HUES6 (cell line): ENCODE data around the gene GMEB2.
A peak's percentile ranks its signal among the peaks of the same experiment; 100 is the strongest.
"Not testable (repeated sequence)": the region's sequence is repeated elsewhere in the genome, so short reads cannot be mapped to it uniquely, and the experiment has no call there.

Experiments
- H3K27ac ChIP-seq: 2 replicates; pipeline ENCODE4 v1.7.0; 2013; ENCODE audit warnings: low read depth, mild to moderate bottlenecking, low read length, inconsistent platforms
- H3K27me3 ChIP-seq: 2 replicates; pipeline ENCODE4 v1.6.1; 2013; ENCODE audit warnings: low read length; ENCODE audit not compliant: control insufficient read depth, insufficient read depth
- H3K36me3 ChIP-seq: 2 replicates; pipeline ENCODE4 v1.6.1; 2013; ENCODE audit warnings: low read length; ENCODE audit not compliant: control insufficient read depth, insufficient read depth
- H3K4me1 ChIP-seq: 2 replicates; pipeline ENCODE4 v1.6.1; 2013; ENCODE audit warnings: low read length; ENCODE audit not compliant: control insufficient read depth, insufficient read depth
- H3K4me3 ChIP-seq: 2 replicates; pipeline ENCODE4 v1.5.1; 2013; ENCODE audit warnings: low read depth, low read length
- H3K9ac ChIP-seq: one replicate; pipeline ENCODE4 v1.6.1; 2013; ENCODE audit warnings: mild to moderate bottlenecking, low read length
- H3K9me3 ChIP-seq: 2 replicates; pipeline ENCODE4 v1.6.1; 2013; ENCODE audit warnings: low read depth, low read length; ENCODE audit not compliant: control insufficient read depth, insufficient read depth

Gene GMEB2

DNA sequence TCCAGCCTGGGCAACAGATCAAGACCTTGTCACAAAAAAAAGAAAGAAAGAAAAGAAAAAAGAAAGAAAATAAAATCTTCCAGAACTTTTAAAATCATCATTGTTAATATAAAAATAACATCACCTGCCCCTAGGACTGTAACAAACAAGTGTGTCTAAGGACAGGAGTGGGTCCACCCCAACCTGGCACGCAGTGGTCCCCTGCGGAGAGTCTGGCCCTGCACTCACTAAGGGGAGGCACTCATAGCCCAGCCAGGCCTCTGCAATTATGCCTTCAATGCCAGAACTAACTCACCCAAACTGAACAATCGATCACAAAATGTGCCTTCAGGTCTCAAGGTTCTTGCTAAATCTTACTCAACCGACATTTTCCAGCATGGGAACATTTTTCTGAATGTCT is 4.8 kb downstream of the GMEB2 start:
- no peak overlapping the region for H3K4me3 ChIP-seq
- no peak overlapping the region for H3K27ac ChIP-seq
- no peaks in the 10 kb centered on the region for H3K9me3 ChIP-seq
- H3K4me1 ChIP-seq, result no peaks in the 10 kb centered on the region
- H3K27me3 ChIP-seq, result no peaks in the 10 kb centered on the region
- peaks cover 21% of the 10 kb centered on the region for H3K36me3 ChIP-seq
- no peak overlapping the region for H3K9ac ChIP-seq

GRCh38 chr20:63620991-63621390 is 5.9 kb downstream of the GMEB2 start:
- no peak overlapping the region for H3K9ac ChIP-seq
- H3K27ac ChIP-seq, result no peak overlapping the region
- H3K4me3 ChIP-seq, result no peak overlapping the region
- no peaks in the 10 kb centered on the region for H3K27me3 ChIP-seq
- H3K4me1 ChIP-seq, result no peaks in the 10 kb centered on the region
- no peaks in the 10 kb centered on the region for H3K9me3 ChIP-seq
- H3K36me3 ChIP-seq, result peaks cover 31% of the 10 kb centered on the region

DNA sequence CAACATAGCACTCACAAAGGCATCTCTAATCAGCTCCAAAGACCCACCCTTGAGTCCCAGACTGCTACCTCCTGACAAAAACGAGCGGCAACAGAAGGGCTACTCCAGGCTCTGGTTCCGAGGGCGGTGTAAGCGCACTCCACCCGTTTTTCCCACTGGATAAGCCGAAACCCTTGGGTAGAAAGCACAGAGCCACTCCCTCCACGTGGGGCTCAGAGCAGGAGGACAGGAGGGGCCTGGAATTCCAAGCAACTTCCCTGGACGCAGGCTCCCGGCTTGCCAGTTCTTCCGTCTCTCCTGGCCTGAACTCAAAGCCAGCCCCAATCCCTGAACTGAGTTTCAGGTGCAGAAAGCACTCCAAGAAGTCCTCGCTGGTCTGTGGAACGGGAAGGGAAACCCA is 7.4 kb downstream of the GMEB2 start:
- Histone ChIP-seq H3K4me3 (no peak overlapping the region), H3K36me3 (peaks cover 34% of the 10 kb centered on the region), H3K27me3 (no peaks in the 10 kb centered on the region), H3K4me1 (no peaks in the 10 kb centered on the region), H3K27ac (no peak overlapping the region), H3K9me3 (0 out of 2 replicates have a peak, but pooled peaks cover 7% of the 10 kb centered on the region), H3K9ac (peak overlapping the region; percentile 37)

DNA sequence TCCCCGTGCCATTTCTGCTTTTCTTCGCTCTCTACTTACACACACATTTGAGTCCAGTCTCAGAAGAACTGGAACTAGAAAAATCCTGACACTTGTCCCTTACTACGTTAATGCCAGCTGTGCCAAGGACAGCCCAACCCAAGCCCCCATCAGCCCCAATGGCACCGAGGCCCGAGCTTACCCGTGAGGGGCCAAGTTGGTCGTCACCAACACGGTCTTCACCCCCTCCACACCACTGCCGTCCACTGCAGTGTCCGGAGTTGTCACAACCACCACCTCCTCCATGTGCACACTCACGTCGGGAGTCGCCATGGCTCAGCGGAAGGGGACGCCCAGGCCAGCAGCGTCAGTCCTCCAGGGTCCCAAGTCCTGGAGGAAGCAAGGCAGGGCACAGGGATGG is 7.8 kb downstream of the GMEB2 start:
- Histone ChIP-seq H3K27ac (no peak overlapping the region), H3K36me3 (peaks cover 34% of the 10 kb centered on the region), H3K9me3 (0 out of 2 replicates have a peak, but pooled peaks cover 7% of the 10 kb centered on the region), H3K4me1 (no peaks in the 10 kb centered on the region), H3K9ac (no peak overlapping the region), H3K4me3 (no peak overlapping the region), H3K27me3 (no peaks in the 10 kb centered on the region)

DNA sequence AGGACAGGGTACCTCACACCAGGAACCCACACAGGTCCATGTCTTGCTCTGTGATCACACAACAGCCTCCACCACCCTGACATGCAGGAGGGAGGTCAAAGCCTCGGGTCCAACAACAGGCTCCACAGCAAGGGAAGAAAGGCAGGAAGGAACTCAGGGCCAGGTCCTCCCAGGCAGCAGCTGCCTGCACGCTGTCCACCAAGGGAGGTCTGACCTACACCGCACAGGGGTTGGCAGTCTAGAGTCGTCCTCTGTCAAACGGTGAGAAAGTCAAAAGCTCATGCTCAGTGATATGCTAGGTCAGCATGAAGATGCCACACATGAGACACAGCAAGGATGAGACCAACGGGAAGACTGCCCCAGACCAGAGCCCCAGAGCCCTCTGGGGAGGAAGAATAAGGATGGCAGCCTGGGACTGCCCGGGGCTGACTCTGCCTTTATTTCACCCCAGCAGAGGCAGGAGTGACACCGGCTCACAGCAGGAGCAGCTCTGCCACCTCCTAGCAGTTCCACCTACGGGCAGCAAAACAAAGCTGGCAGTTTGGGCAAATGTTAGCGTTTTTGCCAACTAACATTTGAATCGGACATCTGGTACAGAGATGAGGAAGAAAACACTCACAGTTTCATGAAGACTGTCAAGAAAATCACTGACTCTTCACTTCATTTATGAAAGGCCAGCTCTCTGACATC is 8.5 kb downstream of the GMEB2 start:
- Histone ChIP-seq H3K36me3 (peaks cover 34% of the 10 kb centered on the region), H3K4me1 (no peaks in the 10 kb centered on the region), H3K27me3 (no peaks in the 10 kb centered on the region), H3K9ac (no peak overlapping the region), H3K9me3 (0 out of 2 replicates have a peak, but pooled peaks cover 7% of the 10 kb centered on the region), H3K27ac (no peak overlapping the region), H3K4me3 (no peak overlapping the region)

GRCh38 chr20:63617876-63618265 is 9.0 kb downstream of the GMEB2 start:
- H3K9me3 ChIP-seq, result 0 out of 2 replicates have a peak, but pooled peaks cover 7% of the 10 kb centered on the region
- no peak overlapping the region for H3K9ac ChIP-seq
- peaks cover 34% of the 10 kb centered on the region for H3K36me3 ChIP-seq
- H3K27ac ChIP-seq, result no peak overlapping the region
- H3K27me3 ChIP-seq, result no peaks in the 10 kb centered on the region
- H3K4me1 ChIP-seq, result no peaks in the 10 kb centered on the region
- no peak overlapping the region for H3K4me3 ChIP-seq

GRCh38 chr20:63617092-63617875 is 9.6 kb downstream of the GMEB2 start:
- H3K9ac ChIP-seq, result no peak overlapping the region
- H3K27me3 ChIP-seq, result no peaks in the 10 kb centered on the region
- H3K36me3 ChIP-seq, result peaks cover 34% of the 10 kb centered on the region
- H3K4me3 ChIP-seq, result no peak overlapping the region
- H3K4me1 ChIP-seq, result no peaks in the 10 kb centered on the region
- H3K9me3 ChIP-seq, result 0 out of 2 replicates have a peak, but pooled peaks cover 7% of the 10 kb centered on the region
- H3K27ac ChIP-seq, result no peak overlapping the region

DNA sequence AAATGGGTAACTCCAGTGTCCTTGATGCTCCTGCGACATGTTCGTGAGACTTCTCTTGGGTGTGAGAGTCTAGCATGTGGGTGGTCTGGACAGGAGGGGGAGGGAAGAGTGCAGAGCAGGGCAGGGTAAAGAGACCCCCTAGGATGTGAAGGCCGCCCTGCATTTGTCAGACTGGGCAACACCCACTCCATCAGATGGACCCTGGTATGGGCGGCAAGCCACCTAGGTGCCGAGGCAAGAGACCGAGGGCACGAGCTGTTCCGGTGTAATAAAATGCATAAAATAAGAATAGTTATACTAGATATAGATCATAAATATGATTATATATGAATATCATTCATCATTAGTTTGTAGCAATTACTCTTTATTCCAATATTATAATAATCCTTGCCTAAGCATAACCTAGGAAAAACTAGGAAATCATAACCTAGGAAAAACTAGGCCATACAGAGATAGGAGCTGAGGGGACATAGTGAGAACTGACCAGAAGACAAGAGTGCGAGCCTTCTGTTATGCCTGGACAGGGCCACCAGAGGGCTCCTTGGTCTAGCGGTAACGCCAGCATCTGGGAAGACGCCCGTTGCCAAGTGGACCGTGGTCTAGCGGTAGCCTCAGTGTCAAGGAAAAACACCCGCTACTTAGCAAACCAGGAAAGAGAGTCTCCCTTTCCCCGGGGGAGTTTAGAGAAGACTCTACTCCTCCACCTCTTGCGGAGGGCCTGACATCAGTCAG is 12.9 kb downstream of the GMEB2 start:
- not testable (repeated sequence) for H3K9ac ChIP-seq, H3K4me3 ChIP-seq, H3K27me3 ChIP-seq, H3K27ac ChIP-seq, H3K9me3 ChIP-seq, H3K4me1 ChIP-seq
- peaks cover 30% of the 10 kb centered on the region for H3K36me3 ChIP-seq

GRCh38 chr20:63612276-63612931 is 14.5 kb downstream of the GMEB2 start:
- Histone ChIP-seq H3K4me3 (no peak overlapping the region), H3K36me3 (peaks cover 15% of the 10 kb centered on the region), H3K27ac (no peak overlapping the region), H3K4me1 (peaks cover 2% of the 10 kb centered on the region; the same call in 1 of the 2 replicates), H3K9me3 (0 out of 2 replicates have a peak, but pooled peaks cover 7% of the 10 kb centered on the region), H3K9ac (no peak overlapping the region), H3K27me3 (no peaks in the 10 kb centered on the region)

GRCh38 chr20:63611646-63612045 is 15.3 kb downstream of the GMEB2 start:
- peaks cover 2% of the 10 kb centered on the region; the same call in 1 of the 2 replicates for H3K4me1 ChIP-seq
- 0 out of 2 replicates have a peak, but pooled peaks cover 7% of the 10 kb centered on the region for H3K9me3 ChIP-seq
- no peaks in the 10 kb centered on the region for H3K27me3 ChIP-seq
- H3K4me3 ChIP-seq, result no peak overlapping the region
- H3K36me3 ChIP-seq, result peaks cover 9% of the 10 kb centered on the region
- no peak overlapping the region for H3K9ac ChIP-seq
- H3K27ac ChIP-seq, result no peak overlapping the region
